ENCODE results near the gene CAMSAP1. TPM values are rescaled to one million over a fixed set of nuclear protein-coding genes. Genes with fewer than 3 reads are reported as not detected.

Gene CAMSAP1
- total and polyA plus RNA-seq, 9 of the 15 experiments (the other 6 are each of a cell fraction or from before 2014, with no cell fraction given) = 1.5 to 28.8 (median 14.3) TPM

DNA sequence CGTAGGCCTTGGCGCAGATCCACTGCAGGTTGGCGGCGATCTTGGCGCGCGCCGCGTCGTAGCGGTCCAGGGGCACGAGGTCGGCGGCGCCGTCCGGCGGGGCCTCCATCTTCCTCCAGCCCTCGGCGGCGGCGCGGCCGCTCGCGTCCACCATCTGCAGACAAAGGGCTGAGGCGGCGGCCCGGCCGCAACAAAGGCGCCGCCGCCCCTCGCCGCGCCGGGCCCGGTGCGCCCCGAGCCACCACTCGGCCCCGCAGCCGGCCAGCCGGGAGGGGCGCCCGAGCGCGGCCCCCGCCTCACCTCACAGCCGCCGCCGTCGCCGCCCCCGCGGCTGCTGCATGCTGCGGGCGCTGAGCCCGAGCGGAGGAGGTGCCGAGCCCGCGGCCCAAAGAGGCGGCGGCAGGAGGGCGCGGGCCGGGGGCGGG lies 328 bp downstream of the CAMSAP1 start (continued):
- TF ChIP-seq, protein P1, sequence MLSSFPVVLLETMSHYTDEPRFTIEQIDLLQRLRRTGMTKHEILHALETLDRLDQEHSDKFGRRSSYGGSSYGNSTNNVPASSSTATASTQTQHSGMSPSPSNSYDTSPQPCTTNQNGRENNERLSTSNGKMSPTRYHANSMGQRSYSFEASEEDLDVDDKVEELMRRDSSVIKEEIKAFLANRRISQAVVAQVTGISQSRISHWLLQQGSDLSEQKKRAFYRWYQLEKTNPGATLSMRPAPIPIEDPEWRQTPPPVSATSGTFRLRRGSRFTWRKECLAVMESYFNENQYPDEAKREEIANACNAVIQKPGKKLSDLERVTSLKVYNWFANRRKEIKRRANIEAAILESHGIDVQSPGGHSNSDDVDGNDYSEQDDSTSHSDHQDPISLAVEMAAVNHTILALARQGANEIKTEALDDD (IDR thresholded peaks at IDR 0.05) = no peak
- TF ChIP-seq RBM34 (IDR thresholded peaks at IDR 0.05; ENCODE audit: borderline replicate concordance, insufficient read depth, low read length) (no peak), POU5F1 (IDR thresholded peaks at IDR 0.05; ENCODE audit: borderline replicate concordance, low read depth, low read length, partially characterized antibody) (no peak), ZNF707 (CRISPR knock-in tag; conservative IDR thresholded peaks at IDR 0.05) (no peak), ZFP30 (CRISPR knock-in tag; IDR thresholded peaks at IDR 0.05; ENCODE audit: borderline replicate concordance) (no peak), SMC3 (conservative IDR thresholded peaks at IDR 0.05; ENCODE audit: insufficient read depth, low read depth, low read length) (no peak), DPF2 (IDR thresholded peaks at IDR 0.05) (no peak)

DNA sequence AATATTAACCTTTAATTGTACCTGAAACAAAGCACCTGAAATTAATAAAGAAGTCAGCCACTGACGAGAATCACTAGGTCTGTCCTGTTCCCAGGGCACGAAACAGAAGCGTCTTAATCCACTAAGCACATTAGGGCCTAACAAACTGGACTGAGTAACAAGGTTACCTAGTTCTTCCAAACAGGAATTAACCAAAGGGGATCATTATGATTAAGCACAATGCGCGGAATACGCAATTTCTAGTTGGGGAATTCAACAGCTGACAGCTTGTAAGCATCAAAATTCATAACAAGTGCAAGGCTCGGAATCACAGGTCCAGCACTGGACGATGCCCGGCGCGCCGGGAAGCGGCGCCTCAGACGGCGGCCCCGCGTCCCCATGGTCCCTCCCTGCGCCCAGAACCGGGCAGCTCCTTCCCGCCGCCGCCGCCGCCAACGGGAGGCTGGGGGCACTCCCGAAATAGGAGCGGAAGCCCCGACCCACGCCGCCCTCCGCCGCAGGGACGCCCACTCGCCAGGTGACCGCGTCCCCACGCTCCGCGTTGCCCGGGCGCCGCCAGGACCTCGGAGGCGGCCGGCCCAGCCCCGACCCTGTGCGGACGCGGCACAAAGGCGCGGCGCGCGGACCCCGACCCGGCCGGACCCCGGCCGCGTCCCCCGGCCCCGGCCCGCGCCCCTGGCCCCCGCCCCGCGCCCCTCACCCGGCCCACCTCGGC lies 898 bp downstream of the CAMSAP1 start:
- peaks cover 19% of the 10 kb centered on the region for H4K20me1 ChIP-seq (replicated peaks; ENCODE audit: control insufficient read depth, insufficient read depth, low read length)
- WGBS (ENCODE audit: insufficient coverage, low coverage, missing lambda C conversion rate) = under 1% methylated on average over 37 of the region's 70 CpGs
- TF ChIP-seq, protein P2, sequence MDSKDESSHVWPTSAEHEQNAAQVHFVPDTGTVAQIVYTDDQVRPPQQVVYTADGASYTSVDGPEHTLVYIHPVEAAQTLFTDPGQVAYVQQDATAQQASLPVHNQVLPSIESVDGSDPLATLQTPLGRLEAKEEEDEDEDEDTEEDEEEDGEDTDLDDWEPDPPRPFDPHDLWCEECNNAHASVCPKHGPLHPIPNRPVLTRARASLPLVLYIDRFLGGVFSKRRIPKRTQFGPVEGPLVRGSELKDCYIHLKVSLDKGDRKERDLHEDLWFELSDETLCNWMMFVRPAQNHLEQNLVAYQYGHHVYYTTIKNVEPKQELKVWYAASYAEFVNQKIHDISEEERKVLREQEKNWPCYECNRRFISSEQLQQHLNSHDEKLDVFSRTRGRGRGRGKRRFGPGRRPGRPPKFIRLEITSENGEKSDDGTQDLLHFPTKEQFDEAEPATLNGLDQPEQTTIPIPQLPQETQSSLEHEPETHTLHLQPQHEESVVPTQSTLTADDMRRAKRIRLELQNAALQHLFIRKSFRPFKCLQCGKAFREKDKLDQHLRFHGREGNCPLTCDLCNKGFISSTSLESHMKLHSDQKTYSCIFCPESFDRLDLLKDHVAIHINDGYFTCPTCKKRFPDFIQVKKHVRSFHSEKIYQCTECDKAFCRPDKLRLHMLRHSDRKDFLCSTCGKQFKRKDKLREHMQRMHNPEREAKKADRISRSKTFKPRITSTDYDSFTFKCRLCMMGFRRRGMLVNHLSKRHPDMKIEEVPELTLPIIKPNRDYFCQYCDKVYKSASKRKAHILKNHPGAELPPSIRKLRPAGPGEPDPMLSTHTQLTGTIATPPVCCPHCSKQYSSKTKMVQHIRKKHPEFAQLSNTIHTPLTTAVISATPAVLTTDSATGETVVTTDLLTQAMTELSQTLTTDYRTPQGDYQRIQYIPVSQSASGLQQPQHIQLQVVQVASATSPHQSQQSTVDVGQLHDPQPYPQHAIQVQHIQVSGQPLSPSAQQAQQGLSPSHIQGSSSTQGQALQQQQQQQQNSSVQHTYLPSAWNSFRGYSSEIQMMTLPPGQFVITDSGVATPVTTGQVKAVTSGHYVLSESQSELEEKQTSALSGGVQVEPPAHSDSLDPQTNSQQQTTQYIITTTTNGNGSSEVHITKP (IDR thresholded peaks at IDR 0.05; ENCODE audit: partially characterized antibody) = peak; percentile 36
- TF ChIP-seq EGR1 (conservative IDR thresholded peaks at IDR 0.05) (peak; percentile 74), U2AF1 (optimal IDR thresholded peaks at IDR 0.05; ENCODE audit: low read depth, low read length) (no peak), RBBP5 (IDR thresholded peaks at IDR 0.05; ENCODE audit: borderline replicate concordance, insufficient read depth, low read length, poor library complexity, severe bottlenecking) (peak; percentile 57)
- TF ChIP-seq, protein P3, sequence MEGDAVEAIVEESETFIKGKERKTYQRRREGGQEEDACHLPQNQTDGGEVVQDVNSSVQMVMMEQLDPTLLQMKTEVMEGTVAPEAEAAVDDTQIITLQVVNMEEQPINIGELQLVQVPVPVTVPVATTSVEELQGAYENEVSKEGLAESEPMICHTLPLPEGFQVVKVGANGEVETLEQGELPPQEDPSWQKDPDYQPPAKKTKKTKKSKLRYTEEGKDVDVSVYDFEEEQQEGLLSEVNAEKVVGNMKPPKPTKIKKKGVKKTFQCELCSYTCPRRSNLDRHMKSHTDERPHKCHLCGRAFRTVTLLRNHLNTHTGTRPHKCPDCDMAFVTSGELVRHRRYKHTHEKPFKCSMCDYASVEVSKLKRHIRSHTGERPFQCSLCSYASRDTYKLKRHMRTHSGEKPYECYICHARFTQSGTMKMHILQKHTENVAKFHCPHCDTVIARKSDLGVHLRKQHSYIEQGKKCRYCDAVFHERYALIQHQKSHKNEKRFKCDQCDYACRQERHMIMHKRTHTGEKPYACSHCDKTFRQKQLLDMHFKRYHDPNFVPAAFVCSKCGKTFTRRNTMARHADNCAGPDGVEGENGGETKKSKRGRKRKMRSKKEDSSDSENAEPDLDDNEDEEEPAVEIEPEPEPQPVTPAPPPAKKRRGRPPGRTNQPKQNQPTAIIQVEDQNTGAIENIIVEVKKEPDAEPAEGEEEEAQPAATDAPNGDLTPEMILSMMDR (IDR thresholded peaks at IDR 0.05 in 2 of 3, conservative IDR thresholded peaks at IDR 0.05 in 1 of 3; ENCODE audit: insufficient read depth in 2 of 3, low read depth in 1 of 3, low read length in 3 of 3) = no peak

More for the DNA sequence above, 898 bp downstream of the CAMSAP1 start:
- H3K4me3 ChIP-seq = peak overlapping the region; percentile 63
- peaks cover 49% of the 10 kb centered on the region for H3K36me3 ChIP-seq (ENCODE audit: control insufficient read depth, insufficient read depth, low read length)
- ATAC-seq = peak; percentile 16
- DNase-seq (ENCODE audit: extremely low read depth in 1 of 4, low spot score in 3 of 4) = peak in 3 of 4 experiments; percentile 49 to 56 (median 51)
- no peaks in the 10 kb centered on the region for H3K9me1 ChIP-seq (ENCODE audit: control insufficient read depth, insufficient read depth, low read length)
- H3K27me3 ChIP-seq (ENCODE audit: control insufficient read depth in 2 of 2, insufficient read depth in 2 of 2, low read length in 2 of 2) = no peaks in the 10 kb centered on the region
- H3K79me2 ChIP-seq (ENCODE audit: control insufficient read depth, insufficient read depth, low read length) = peaks cover 93% of the 10 kb centered on the region
- H3K4me1 ChIP-seq (replicated peaks in 1 of 2; ENCODE audit: control insufficient read depth in 2 of 2, insufficient read depth in 2 of 2, low read length in 2 of 2) = peaks cover 40 to 54% of the 10 kb centered on the region in 2 experiments
- H2AFZ ChIP-seq (ENCODE audit: low read depth, low read length) = no peak overlapping the region
- in situ Hi-C loops (cut with MboI) = no loop called here
- H3K27ac ChIP-seq (ENCODE audit: extremely low read depth, low read depth, low read length) = peak overlapping the region; percentile 63
- POLR2A ChIA-PET = interaction anchor here (0.7 to 1.7 kb wide), 4 partner anchors 11 to 147 kb away, joined by 3 read pairs; no protein-coding TSS in a partner anchor
- peak overlapping the region; percentile 75 for H3K4me2 ChIP-seq (ENCODE audit: insufficient read depth, low read length)
- H3K9me3 ChIP-seq (replicated peaks; ENCODE audit: control insufficient read depth, insufficient read depth, low read depth, low read length) = 0 out of 2 replicates have a peak, but pooled peaks cover 4% of the 10 kb centered on the region
- intact Hi-C loops (cut with micrococcal nuclease) = loop anchor here (5.0 kb wide), 1 partner anchor 46 kb away; no protein-coding TSS in a partner anchor
- peak overlapping the region; percentile 59 to 92 for H3K9ac ChIP-seq (ENCODE audit: insufficient read depth in 1 of 2, low read depth in 2 of 2, low read length in 2 of 2)
- FAIRE-seq = peak; percentile 63
- no TSS peak for BruUV-seq (replicated peaks)
- CTCF ChIA-PET (ENCODE audit: low intra/inter-chr PET ratio) = interaction anchor here (0.8 kb wide), 1 partner anchor 32 kb away, joined by 3 read pairs; no protein-coding TSS in a partner anchor
